EL (cell line): ENCODE results near the gene CRIM1.

Experiments
- DNase-seq: peaks from one replicate; pipeline ENCODE4 v3.0.0-alpha.2; 2016

Gene CRIM1

DNA sequence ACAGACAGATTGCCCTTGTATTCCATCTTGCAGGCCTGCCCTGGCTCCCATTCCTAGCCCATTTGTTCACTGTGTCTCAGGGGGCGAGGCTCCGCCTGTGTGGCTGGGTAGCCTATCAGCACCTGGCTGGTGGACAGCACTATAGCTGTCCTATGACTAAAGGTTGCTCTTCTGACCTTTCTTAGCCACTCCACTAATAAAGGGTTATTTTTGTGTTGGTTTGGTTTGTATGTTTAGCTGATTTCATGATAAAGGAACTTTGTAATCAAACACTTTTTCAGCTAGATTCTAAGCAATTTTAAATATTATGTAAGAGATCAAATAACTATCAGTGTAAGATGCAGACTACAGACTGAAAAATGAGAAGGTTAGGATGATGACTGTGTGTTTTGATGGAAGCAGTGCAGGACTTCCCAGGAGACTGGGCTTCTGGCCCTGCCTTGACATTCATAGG is 72.2 kb downstream of the CRIM1 start:
- peak; percentile 70 for DNase-seq

DNA sequence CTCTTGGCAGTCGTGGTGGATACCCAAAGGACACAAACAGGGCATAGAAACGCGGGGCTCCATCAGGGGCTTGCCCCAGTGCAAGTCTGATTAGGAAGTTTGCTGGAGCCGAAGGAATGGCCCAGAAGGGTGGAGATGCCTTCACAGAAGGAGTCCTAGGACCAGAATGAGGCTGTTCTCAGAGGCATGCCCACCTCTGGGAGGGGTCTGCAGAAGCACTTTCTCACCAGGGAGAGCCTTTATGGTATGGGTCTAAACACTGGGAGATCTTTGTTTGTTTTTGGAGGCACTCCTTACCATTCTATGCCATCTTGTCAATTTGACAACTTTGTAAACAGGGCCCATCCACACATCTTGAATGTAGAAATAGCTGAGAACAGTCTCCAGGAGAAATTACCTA is 75.0 kb downstream of the CRIM1 start:
- DNase-seq: no peak

DNA sequence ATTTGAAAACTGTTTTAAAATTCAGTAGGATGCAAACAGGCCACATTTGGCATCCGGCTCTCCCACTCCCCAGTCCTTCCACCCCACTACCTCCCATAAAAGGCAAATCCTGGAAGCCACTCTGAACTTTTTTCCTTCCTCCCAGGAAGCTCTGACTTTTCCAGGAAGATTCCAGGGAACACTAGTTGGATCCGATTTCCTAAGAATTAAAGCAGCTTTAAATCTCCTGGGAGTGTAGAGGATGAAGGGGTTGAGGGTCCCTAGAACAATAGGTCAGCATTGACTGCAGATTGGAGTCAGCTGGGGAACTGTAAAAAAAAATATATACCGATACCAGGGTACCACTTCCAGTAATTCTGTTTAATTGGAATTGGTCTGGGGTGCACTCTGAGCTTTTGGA is 76.9 kb downstream of the CRIM1 start:
- no peak for DNase-seq

DNA sequence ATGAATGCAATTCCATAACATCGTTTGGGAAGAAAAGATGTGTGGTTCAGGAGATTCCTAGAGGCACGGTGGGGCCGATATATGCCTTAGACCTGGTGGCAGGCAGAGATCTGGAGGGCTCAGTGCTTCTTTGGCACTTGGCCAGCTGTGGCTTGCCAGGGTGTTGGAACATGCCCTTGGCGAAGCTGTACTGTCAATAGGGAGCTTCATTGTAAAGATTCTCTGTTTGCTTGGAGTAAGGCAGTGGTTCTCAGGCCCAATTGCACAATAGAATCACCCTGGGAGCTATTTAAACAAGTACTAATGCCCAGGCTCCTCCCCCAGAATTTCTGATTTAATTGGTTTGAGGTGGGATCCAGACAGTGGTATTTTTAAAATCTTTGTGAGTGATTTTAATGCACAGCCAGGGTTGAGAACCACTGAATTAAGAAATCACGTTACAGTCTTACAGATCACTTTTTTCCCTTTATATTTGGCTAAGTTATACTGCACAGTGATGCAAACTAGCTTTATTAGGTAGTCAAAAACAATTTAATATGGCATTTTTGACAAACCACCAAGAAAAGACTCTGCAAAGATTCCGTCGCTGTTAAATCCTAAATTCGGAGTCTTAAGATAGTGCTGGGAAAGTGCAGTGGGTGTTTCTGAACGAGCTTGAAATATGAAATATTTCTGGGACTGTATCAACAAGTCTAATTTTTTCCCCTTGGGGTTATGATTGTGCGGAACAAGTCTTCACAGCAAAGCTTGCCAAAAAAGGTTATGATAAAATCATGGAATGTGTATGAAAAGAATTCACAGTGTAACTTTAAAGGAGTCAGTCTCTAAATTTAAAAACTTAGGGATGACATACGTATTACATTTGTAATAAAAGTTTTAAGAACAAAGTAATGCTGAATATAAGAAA is 78.0 kb downstream of the CRIM1 start:
- peak; percentile 79 for DNase-seq

DNA sequence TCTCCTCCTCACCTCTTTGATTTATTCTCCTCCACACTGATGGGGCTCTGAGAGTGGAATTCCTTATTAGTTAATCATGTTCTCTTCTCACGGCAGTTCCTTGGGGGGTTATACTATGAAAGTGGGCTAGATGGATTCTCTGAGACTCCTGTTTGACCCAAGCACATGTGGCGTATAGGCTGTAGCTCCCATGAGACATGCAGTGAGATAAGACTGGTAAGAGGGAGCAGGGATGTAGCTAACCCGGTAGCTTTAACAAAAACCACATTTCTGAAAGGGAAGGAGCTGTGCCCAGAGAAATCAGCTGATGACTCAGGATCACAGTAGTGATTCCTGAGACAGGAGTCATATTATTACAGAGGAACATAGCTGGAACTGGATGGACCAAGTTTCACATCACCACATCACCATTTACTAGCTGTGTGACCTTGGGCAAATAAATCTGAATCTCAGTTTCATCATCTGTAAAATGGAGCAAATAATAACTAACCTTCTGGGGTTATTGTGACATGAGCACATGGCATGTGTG is 82.9 kb downstream of the CRIM1 start:
- peak; percentile 99 for DNase-seq

DNA sequence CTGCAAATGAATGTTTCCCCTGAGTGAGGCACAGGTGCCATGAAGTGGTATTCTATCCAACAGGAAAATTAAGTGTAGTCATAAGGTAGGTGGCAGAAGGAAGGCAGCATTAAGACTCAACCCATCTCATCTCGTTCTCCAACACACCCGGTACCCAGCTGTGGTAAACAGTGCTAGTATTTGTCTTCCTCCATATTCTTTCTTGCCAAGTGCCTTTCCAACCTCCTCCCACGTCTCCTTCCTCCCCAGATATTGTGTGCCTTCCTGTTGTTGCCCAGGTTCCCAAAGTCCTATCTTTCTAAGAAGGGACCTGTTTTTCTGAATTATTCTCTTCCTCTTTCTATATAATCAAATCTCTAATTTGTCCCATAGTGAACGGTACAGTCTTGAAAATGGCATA is 83.5 kb downstream of the CRIM1 start:
- no peak for DNase-seq

DNA sequence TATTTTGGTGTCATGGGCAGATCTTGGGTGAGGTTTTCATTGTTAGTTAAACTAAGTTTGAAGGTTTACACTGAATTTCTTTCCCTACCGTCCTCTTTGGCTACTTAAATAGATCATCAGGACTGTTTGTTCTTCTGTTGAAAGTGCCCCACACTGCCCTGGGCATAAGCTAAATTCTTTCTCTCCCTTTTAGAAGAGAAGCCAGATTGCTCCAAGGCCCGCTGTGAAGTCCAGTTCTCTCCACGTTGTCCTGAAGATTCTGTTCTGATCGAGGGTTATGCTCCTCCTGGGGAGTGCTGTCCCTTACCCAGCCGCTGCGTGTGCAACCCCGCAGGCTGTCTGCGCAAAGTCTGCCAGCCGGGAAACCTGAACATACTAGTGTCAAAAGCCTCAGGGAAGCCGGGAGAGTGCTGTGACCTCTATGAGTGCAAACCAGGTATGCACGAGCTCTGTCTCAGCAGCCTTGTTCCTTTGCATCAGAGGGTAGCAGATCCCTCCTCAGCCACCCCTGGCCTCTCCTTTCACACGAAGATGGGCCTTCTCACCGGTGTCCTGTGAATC is 85.6 kb downstream of the CRIM1 start:
- DNase-seq: no peak

DNA sequence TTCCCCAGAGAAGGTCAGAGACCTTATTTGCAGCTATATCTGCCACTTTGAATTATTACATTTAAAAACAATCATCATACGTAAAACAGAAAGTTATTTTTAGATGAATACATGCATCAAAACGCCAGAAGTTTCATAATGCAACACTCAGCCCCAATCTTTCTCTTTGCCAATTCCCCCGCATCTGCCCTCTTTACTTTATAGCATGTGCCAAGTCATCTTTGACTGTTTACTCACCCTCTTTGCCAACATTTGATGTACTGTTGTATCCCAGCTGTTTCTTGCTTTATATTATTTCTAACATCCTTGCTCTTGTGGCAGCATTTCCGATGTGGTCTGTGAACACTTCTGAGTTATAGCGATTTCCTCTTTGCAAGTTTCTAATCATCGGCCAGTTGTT is 86.2 kb downstream of the CRIM1 start:
- DNase-seq: peak; percentile 66

DNA sequence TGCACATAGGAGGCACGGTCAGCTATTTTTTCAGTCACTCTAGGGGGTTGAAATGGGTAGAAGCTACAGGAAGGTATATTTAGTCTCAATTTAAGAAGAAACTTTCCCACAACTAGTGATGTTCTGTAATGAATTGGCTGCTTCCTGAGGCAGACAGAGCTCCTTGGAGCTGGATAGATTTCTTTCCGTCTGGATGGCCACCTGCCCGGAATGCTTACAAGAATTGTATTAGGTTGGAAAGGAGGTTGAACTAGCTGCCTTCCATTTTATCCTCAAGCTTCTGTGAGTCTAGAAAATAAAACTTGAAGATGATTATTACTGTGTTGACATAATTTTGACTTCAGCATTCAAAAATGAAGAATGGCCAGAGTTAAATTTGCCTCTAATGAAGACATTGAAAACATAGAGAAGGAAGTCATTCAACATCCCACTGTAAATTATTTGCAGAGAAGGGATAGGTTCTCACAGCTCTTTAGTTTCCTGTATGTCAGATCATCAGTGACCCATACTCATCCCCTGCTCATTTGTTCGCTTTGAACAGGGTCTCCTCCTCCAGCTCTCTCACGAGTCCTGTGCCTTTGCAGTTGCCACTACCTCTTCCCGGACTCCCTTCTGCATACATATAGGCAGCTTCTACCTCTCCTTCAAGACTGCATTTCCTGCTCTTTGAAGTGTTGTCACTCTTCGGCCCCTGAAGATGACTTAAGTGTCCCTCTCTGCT is 88.8 kb downstream of the CRIM1 start:
- DNase-seq: no peak

DNA sequence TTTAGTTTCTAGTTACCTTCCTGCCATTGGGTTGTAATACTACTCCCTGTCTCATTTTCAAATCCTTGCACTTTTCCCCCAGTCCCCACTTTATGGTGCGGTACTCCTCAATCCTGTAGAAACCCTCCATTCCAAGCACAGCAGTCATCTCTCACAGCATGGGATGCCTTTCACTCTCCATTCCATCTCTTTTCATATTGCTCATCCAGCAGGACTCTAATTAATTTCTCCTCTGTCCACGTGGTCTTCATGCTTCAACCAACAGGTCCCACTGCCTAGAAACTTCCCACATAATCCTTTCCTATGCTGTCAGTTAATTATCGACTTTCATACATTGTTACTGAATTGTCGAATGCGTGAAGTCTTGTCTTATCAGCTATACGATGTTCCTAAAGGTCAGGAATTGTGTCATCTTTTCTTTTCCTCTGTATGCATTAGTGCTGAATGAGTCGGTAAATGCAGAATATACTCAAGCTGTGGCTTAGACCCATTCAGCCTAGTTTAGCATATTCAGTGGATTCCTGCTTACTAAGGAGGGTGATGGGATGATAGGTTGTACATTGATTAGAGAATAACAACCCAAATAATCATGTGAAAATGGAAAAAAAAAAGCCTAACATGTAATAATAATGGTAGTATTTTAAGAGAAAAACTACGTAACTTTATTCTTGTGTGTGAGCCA is 89.7 kb downstream of the CRIM1 start:
- peak; percentile 63 for DNase-seq

DNA sequence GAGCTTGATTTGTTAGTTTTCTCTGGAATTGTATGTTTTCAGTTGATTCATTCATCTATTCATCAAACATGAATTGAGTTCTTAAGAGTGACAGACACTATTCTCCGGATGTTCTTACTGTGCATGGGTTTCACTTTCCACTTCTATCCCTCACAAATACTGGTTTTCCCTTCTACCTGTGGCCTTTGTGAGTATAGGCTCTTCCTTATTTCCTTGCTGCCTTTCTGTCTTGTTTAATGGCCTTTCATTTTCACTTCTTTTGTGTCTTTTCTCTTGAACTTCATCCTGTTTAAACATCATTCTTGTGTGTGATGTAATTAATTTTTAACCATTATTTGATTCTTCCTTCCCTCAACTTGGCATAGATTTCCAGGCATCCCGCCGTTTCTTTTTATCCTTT is 90.7 kb downstream of the CRIM1 start:
- DNase-seq: no peak

DNA sequence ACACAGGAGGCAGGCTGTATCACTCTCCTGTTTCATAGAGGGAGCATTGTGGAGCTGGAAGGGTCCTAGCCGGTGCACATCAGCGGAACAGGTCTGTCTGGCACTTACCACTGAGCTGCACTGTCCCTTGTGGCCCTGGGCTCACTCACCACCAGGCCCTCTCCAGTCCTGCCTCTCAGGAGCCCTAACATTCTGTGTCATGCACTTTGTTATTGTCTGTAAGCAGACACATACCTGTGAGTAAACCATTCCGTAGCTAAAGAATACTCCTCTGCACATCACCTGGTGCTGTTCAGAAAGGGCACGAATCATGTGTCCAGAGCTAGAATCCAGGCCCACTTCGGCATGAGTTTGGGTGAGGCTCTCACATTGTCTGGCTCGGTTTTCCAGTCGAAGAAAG is 93.6 kb downstream of the CRIM1 start:
- no peak for DNase-seq

DNA sequence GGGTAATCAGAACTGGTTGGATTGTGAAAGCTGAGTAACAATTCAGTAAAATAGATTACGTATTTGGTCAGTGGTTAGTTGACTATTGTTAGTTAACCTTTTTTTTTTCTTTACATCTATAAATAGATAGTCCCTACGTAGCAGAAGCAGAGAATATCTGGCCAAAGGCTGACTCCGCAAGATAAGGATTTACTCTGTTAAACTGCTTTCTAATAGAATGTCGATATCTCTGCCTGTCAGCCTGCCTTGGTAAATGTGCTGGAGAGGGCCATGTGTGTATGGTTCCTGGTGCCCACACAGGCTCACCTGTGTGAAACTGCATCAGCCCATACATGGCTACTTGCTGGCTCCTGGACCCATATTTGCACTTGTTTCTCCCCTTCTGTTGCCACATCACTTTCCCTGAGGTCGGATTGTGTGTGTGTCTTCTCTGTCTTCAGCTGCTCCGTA is 94.4 kb downstream of the CRIM1 start:
- no peak for DNase-seq

DNA sequence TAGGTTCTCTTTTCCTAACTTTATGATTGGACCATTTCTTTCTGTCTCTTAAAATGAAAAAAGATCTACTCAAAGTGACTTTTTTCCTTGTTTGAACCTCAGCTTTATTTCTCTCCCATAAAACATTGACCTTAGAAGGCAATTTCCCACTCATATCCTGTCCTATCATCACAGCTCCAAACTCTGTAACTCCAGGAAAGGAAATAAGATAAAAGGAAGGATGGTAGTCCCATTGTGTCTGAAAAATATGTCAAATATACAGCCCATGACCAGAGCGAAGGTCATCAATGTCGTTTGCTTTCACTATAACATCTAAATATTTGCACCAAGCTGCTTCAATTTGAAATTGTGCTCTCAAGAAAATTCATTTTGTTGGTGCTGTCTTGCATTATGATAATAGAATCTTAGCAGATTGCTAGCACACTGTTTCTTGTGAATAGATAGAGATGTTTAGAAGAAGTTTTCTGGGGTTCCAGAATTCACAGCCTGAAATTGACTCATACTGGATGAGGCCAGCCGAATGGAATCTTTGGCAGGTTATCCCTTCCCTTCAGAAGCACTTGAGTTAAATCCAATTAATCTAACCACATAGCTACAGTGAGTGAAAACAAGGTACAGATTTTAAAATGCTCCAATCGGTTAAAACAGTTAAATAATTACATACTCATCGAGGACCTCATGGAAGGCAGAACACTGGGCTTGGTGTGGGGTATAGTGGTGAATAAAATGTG is 95.1 kb downstream of the CRIM1 start:
- DNase-seq: peak; percentile 93

DNA sequence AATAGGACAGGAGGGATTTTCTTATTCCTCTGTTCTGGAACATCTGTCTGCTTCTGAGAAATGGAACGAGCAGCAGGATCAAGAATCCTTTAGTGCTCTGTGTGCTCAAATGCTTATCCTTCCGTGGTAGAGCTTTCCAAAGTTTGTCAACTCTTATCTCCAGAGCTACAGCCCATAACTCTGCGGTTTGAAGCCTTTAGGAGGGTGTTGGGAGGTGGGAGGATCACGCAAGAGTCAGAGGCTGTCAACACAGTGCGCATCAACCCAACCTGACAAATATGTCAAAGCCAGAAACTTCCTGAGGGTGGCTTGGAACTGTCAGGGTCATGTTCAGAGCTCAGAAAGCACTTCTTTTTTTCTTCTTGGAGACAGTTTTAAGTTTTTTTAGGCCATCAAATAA is 95.9 kb downstream of the CRIM1 start:
- DNase-seq: peak; percentile 45

DNA sequence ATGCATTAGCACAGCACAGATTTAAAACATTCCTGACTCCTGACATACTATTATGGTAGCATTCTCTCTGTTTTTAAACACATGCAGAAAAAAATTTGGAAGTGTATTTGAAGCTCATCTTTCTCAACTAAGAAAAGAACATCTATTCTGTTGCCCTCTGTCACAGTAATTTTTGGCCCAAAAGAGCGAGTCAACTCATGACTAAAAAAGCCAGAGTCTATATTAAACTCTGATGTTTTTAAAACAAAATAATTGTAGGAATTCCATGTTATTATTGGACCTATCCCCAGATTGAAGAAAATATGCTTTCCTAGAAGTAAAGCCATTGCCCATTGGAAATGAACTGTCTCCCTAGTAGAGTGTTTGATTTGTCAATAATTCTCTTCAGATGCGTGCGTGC is 96.7 kb downstream of the CRIM1 start:
- peak; percentile 61 for DNase-seq

DNA sequence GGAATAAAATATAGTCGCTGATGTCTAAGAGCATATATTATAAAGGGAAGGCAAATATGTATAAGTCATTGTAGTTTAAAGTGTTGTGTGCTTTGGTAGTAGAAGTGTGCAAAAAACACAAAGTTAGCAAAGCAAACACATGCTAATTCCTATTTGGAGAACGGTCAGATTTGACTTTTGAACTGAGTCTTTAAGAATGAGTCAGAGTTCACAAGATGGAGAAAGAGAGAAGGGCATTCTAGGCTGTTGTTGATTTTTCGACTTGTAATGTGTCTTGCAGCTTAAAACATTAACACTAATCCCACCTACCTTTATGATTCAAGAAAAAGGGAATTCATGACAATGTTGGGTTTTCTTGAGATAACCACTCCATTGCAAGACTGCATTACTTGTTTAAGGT is 98.1 kb downstream of the CRIM1 start:
- DNase-seq: peak; percentile 46

DNA sequence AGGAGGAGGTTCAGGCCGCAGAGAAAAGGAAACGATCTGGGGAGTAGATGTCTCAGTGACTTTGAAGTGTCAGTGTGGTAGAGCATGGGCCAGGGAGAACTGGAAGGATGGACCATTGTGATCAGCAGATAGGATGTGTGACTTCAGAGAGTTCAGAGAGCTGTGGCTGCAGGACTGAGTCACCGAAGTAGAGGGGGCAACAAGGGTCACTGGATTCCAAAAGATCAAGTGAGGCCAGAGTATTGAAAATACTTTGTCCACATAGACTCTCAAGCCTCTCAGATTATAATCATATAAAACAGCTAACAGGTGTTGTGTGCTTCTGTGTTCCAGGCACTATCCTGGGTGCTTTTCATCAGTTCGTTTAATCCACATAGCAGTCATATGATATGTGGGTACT is 99.4 kb downstream of the CRIM1 start:
- DNase-seq: peak; percentile 63

DNA sequence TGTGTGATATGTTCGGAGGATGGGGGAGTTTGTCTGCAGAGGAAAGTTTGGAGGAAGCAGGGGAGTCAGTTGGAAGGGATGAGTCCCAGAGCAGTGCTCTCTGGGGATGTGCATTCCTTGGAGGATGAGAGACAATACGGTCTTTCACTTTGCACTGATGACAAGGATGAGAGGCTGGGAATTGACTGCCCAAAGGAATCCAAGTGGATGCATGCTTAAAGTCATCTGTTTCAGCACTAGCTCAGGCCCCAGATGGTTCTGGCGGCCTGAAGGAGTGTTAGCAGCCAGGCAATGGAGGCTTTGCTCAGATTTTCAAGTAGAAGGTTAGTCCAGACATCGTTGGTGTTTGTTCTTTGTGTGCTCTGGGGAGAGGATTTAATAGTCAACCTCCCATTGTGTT is 100.2 kb downstream of the CRIM1 start:
- peak; percentile 69 for DNase-seq

DNA sequence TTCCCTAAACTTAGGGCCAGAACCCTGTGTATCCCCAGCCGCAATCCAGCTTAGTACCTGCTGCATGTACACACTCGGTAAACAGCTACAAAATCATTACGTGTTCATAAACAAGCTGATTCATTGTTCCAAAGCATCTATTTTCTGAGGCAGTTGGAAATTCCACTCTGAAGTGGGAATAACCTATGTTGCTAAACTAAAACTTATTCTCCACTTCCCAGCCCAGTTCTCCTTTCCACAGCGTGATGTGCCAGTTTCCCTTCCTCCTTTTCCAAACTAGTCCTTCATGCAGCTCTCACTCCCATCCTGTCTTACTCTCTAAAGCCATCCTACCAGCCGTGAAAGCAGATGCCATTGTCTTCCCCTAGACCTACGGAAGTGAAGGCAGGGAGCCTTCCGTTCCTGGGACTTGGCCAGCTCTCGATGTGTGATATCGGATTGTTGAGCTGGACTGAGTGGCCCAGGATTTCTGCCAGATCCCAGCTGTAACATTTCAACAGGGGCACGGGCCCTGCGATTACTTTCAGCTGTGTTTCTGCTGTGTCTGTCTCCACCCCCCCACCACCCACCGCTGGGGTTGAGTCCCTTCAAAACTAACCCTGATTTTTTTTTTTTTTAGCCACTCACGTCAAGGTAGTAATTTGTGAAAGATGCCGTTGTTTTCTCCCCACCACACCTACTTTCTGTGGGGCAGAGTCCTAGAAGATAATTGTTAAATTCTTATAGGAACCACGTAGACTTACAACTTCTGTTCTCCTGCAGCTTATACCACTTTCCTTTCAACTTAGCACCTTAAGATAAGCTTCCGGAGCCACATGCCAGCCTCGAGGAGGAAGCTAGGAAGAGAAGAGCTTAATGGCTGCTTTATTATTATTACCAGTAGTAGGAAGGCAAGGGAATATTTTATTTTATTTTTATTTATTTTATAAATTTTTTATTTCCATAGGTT is 100.9 kb downstream of the CRIM1 start:
- peak; percentile 76 for DNase-seq

DNA sequence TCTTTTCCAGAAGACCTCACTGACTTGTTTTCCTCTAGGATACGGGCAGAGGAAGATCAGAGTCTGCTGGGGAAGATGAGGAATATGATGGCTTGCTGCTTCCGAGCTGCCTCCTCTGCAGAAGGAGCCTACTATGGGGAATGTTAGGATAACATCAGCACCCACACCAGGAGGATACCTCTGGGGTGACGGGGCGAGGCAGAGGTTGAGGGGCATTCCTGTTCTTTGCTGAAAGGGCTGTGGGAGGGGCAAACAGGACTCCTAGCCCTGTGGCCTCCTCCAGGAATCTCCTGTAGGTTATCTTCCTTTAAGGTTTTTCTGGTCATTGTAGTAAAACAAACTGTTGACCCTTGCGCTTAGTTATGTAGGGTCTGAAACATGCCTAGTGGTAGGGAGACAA is 102.5 kb downstream of the CRIM1 start:
- no peak for DNase-seq
